IPS-18c (cell line): ENCODE measurements around the gene NAPSA.

Source experiments
- H3K4me3 ChIP-seq: 2 replicates; pipeline ENCODE4 v1.7.0; 2013; ENCODE audit warnings: low read depth, mild to moderate bottlenecking, low read length, moderate library complexity; ENCODE audit not compliant: insufficient read depth
- H3K9me3 ChIP-seq: one replicate; pipeline ENCODE4 v1.6.1; 2013; ENCODE audit warnings: mild to moderate bottlenecking, low read length, moderate library complexity; ENCODE audit not compliant: control insufficient read depth, insufficient read depth

NAPSA gene

DNA sequence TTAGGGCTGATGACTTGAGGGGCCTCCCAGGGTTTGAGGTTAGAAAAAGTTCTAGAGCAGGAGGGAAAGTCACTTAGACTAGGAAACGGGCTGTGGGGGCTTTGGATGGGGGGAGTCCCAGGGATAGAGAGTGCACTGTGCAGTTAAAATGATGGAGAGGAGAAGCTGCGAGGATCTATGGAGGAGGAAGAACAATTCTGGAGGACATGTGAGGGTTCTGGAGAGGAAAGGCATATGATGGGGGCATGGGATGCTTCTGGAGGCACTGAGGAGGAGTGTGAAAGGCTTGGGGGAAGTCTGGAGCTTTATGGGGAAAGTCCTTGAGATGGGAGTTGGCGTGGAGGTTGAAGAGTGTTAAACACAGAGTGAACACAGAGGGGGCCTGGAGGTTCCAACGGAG, 38.4 kb downstream of the NAPSA start:
- Histone ChIP-seq H3K4me3 (peak overlapping the region; percentile 63; the same call in 1 of the 2 replicates), H3K9me3 (no peaks in the 10 kb centered on the region)

DNA sequence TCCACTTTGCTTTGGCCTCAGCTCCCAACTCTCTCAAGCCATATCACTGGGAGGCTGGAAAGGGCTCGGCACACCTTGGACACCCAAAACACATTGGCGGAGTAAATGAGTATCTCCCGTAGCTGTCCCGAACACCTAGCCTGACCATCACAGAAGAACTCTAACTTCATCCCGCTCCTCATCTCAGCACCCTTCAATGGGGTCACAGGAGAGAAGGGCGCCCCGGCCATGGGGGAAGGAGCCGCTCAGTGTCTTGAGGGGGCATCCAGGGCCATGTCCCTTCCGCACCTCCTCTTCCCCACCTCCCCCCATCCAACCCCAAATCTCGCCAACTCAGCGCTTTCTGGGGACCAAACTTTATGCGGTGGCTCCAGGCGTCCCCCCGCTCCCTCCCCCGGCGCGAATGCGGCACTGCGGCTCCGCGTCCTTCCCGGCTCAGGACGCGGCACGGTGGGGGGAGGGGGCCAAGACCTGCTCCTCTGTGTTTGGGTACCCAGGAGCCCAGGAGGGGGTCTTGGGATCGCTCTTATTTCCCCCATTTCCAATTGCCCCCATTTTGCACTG, 39.3 kb downstream of the NAPSA start:
- Histone ChIP-seq H3K4me3 (peak overlapping the region; percentile 63), H3K9me3 (no peaks in the 10 kb centered on the region)

DNA sequence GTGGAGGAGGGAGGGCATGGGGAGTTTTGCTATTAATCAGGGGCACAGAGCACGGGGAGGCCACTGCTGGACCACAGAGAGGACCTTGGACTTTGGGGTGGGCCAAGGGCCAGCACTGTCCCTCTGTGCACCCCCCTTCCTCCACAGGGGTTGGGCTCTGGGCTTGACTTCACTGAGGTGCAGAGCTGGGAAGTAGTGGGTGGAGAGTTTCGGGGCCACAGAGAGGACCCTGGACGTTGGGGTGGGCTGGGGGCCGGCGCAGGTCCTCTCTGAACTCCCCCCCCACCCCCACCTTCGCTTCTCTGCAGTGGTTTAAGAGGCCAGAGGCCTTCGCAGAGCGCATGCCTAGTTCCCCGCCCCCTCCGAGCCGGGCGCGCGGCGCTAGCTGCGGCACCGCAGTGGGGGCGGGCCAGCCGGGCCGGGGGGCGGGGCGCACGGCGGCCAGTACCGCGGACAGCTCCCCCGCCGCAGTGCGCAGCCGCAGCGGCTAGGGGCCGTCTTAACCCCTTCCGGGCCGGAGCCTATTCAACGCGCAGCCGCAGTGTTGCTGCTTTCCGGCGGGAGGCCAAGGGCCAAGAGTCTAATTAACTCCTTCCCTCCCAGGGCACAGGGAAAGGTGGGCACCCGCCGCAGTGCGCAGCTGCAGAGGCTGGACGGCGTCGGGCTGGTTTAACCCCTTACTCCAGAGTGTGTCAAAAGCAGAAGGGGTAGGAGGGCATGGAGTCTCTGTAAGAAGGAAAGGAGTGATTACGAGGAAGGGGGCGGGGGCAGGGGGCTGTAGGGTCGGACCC, 39.9 kb downstream of the NAPSA start:
- peak overlapping the region; percentile 63 for H3K4me3 ChIP-seq
- no peaks in the 10 kb centered on the region for H3K9me3 ChIP-seq

DNA sequence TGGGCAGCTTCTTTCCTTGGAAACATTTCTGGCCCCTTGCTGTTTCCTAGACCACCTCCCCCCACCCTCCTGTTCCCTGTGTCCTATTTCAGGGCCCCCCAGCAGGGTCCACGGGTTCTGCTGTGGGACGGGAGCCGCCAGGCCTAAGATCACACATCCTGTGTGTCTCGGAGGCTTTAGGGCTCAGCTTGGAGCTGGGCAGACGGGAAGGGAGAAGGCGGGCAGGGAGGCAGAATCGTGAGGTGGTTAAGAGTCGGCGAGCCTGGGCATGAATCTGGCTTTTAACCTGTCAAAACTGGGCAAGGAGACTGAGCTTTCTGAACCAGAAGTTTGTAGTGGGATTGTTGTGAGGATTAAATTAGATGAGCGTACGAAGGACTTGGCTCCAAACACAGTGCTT, 41.1 kb downstream of the NAPSA start:
- Histone ChIP-seq H3K9me3 (no peaks in the 10 kb centered on the region), H3K4me3 (no peak overlapping the region)

DNA sequence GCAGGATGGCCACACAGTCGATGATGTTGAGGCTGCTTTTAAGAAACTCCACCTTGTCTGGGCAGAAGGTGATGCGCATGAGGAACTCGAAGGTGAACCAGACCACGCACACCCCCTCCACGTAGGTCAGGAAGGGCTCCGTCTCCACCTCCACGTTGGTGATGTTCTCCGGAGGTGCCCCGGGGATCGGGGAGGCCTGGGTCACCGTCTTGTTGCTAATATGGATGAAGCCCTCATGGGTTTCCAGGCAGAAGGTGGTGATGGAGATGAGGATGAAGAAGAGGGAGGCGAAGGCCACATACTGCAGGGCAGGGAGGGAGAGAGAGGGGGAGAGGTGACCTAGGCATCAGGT, 41.7 kb downstream of the NAPSA start:
- Histone ChIP-seq H3K9me3 (no peaks in the 10 kb centered on the region), H3K4me3 (no peak overlapping the region)

DNA sequence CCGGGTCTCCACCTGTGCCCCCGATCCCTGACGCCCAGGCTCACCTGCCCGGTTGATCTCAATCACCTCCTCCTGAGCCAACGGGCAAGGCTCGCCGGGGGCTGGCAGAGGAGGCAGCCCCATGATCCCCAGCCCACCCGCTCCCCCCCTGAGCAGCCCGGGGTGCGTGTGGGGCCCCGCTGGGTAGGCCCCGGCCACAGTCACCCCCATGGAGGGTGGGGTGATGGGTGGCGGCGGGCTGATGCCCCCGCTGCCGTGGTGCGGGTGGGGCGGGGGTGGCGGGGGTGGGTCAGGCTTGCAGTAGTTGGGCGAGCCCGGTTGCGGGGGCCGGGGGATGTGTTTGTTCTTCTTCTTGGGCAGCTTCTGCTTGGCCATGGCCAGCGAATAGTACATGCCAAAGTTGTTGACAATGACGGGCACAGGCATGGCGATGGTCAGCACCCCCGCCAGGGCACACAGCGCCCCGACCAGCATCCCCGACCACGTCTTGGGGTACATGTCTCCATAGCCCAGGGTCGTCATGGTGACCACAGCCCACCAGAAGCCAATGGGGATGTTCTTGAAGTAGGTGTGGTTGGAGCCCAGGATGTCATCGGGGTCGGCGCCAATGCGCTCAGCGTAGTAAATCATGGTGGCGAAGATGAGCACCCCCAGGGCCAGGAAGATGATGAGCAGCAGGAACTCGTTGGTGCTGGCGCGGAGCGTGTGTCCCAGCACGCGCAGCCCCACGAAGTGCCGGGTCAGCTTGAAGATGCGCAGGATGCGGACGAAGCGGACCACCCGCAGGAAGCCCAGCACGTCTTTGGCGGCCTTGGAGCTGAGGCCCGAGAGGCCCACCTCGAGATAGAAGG, 42.3 kb downstream of the NAPSA start:
- Histone ChIP-seq H3K4me3 (no peak overlapping the region), H3K9me3 (no peaks in the 10 kb centered on the region)

DNA sequence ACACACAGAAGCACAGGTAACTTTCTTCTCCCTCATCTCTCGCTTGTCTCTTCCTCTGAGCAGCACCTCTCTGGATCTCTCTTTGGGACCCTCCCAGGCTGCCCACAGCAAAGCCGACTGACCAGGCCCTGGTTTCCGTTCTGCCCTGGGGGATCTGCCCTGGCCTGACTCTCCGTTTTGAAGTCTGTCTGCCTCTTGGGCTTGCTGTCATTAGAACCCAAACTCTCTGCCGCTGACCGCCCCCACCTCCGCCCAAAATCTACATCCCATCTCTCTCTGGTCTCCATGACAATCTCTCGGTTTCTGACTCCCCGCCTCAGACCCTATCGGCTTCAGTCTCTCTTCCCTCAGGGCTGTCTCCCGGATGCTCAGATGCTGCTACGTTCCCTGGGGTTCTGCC, 43.2 kb downstream of the NAPSA start:
- H3K9me3 ChIP-seq: no peaks in the 10 kb centered on the region
- no peak overlapping the region for H3K4me3 ChIP-seq

DNA sequence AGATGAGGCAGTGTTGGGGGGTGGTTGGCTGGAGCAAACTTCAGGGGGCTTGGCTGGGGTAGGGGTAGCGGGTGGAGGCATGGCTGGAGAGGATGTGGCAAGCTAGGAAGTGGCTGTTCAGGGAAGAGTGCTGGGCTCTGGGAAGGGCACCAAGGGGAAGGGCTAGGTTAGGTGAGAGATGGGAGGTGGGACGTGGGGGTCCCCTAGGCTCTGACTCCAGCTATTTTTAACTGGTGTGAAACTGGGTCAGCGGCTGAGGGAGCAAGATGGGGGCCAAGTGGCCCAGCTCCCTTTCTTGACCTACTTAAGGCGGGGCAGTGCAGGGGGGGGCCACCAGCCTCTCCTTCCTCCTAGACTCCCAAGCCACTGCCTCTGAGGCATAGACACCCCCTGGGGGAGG, 43.6 kb downstream of the NAPSA start:
- Histone ChIP-seq H3K4me3 (no peak overlapping the region), H3K9me3 (no peaks in the 10 kb centered on the region)

DNA sequence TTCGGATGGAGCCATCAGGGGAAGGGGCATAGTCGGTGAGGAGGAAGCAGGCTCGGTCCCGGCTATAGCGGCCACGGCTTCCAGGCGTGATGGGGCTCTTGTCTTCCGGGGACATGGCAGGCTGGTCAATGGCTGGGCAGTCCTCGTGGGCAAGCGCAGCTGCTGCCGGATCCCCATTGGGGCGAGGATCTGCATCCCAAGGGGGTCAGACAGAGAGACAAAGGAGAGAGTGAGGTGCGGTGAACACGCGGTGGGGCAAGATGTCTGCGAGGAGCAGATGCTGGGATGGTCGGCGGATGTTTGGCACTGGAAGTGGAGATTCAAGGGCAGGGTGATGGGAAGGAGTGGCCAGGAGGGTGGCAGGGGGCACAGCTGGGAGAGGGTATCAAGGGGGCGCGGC, 44.8 kb downstream of the NAPSA start:
- H3K4me3 ChIP-seq: no peak overlapping the region
- H3K9me3 ChIP-seq: no peaks in the 10 kb centered on the region

DNA sequence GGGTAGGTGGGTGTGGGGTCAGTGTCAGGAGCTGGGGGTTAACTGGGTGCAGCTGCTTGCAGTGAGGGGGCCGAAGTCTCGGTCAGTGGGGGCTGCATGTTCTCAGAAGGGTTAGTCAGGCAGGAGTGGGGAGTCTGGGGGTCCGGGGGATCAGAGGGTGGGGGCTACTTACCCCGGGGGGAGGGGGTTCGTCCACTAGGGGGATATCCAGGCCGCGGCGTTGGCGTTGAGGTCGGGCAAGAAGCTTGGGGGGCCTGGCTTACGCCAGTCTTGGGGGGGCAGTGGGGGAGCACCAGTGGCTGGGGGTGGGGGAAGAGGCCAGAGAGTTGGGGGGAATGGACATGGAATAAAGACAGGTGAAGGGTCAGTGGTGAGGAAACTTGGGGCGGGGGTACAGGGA, 45.4 kb downstream of the NAPSA start:
- Histone ChIP-seq H3K9me3 (no peaks in the 10 kb centered on the region), H3K4me3 (no peak overlapping the region)

DNA sequence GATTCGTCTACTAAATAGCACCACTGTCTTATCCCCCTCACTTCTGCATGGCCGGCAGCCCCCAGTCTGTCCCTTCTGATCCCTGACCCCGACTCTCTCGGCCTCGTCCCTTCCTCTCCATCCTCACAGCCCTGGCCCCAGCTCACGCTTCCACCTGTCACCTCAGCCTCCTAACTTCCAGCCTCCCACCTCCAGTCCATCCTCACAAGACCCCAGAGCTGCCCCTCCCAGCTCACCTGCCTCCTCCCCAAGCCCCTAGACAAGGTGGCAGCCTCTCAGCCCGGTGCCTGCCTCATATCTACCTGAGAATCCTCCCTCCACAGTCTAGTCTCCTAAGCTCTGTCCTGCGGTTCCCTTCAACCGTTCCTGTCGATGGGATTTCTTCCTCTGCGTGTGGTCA, 46.3 kb downstream of the NAPSA start:
- Histone ChIP-seq H3K9me3 (no peaks in the 10 kb centered on the region), H3K4me3 (no peak overlapping the region)

DNA sequence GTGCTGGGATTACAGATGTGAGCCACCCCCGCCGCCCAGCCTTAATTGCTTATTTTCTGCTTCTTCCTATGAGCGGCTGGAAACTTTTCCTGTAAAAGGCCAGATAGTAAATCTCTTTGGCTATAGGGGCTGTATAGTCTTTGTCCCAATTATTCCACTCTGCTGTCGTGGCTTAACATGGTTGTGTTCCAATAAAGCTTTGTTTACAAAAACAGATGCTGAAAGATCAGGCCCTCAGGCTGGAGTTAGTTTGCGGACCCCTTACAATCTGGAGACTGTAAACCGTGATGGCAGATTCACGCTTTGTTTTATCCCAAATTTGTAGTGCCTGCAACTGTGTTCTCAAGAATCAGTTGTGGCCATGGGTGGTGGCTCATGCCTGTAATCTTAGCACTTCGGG, 47.0 kb downstream of the NAPSA start:
- Histone ChIP-seq H3K4me3 (no peak overlapping the region), H3K9me3 (no peaks in the 10 kb centered on the region)

DNA sequence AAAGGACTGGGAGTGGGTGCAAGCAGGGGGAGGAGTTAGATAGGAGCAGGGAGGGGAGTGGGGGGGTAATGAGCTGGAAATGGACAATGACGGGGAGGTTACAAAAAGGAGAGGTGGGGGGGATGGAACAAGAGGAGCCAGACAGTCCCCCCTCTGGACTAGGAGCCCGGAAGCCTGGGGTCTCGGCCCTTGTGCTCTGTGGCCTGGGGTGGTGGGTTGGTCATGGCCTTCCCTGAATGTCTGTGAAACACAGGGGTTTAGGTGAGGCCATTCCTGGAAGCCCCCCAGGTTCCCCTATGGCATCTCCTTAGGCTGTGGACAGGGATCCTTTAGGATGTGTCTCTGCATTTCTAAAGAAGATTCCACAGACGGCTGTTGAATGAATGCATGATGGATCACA, 48.3 kb downstream of the NAPSA start:
- no peak overlapping the region for H3K4me3 ChIP-seq
- no peaks in the 10 kb centered on the region for H3K9me3 ChIP-seq

DNA sequence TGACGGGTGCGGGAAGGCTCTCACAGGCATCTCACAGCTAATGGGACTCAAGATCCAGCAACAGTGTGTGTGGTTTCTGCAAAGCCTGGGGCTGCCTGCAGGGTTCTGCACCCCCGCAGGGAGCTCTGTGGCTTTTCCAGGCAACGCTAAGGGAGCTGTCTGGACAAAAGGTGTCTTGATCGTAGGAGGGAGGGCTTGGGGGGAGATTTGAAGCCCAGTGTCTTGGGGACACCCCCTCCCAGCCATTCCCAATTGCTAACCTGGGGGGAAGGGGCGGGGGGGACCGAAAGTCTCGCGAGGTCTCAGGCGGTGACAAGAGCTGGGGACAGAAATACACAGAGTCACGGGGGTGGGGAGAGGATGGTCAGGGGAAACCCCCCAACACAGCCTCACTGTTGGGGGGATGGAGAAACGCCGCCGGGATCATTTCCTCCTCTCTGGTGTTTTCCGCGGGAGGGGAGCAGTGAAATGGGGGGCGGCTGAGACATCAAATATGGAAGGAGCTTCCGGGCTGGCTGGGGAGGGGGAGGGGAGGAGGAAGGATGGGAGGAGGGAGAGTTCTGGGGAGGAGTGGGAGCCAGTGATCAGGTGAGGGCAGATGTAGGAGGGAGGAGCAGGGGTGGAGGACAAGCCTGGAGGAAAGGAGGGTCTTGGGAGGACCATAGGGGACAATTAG, 49.5 kb downstream of the NAPSA start:
- H3K4me3 ChIP-seq: peak overlapping the region; percentile 58; the same call in 1 of the 2 replicates
- H3K9me3 ChIP-seq: no peaks in the 10 kb centered on the region

DNA sequence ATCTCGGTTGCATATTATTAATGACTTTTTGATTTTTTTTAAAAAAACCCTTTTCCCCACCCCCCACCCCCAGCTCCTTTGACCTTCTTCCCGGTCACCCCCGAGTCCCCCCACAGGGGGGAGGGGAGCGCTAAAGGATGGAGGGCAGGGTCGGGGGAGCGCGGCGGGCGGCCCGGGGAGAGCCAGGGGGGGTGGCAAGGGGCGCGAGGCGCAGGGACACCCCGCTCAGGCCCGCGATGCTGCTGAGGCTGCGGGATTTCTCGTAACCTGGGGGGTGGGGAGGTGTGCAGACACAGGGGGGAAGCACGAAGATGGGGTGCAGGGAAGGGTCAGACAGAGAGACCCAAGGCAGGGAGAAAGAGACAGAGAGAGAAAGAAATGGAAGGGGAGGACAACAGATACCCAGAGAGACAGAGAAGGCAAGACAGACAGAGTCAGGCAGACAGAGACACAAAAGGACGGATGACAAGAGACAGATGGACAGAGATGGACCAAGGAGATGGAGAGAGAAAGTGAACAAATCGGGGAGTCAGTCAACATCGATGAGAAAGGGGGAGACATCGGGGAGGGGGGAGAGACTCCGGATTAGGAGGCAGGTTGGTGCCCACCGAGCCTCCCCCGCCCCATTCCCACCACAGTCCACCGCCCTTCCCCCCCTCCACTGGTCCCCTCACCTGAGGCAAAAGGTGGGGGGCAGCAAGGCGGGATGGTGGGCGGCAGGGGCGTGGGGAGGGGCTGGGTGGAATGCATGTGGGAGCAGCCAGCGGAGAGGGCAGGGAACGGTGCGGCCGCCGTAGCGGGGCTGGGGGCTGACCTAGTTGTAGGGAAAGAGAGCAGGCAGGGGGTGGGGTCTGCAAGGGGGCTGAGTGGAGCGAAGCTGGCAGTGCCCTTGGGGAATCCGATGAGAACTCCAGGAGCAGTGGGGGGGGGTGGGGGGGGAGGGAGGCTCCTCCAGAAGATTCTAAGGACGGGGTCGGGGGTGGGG, 50.4 kb downstream of the NAPSA start:
- H3K4me3 ChIP-seq: peak overlapping the region; percentile 52

DNA sequence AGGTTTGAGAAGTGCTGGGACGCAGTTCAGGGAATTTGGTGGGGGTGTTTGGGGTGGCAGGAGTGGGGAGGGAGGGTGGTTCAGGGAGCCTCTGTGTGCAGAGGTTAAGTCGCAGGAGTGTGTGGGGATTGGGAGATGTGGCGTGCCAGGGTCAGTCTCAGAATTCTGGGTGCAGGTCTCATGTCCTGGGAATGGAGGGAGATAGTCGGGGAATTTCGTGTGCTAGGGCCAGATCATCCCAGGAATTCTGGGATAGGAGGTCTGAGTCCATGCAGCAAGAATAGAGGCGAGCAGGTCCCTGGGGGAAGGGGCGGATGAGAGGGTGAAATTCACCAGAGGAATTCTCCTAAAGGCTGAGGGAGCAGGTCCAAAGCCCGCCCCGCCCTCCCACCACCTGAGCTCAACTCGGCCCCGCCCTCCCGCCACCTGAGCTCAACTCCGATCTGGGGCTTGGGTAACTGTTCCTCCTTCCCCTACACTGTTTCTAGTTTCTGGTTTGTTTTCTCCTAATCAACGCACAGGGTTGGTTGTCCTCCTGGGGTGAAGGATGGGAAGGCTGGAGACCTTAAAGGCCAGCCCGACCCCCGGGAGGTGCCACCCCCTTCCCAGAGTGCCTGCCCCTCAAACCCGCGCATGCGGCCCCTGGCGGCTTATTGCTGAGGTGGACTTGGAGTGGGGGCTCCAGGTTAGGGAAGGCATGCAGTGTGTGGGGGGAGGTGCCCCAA, 51.5 kb downstream of the NAPSA start:
- H3K4me3 ChIP-seq: peak overlapping the region; percentile 57
- H3K9me3 ChIP-seq: no peaks in the 10 kb centered on the region

More for the DNA sequence above, 50.4 kb downstream of the NAPSA start:
- no peaks in the 10 kb centered on the region for H3K9me3 ChIP-seq
